SK-N-SH (cell line): ENCODE measurements around the gene RNU6-9. TPM values are rescaled to one million over a fixed set of nuclear protein-coding genes. Genes with fewer than 3 reads are reported as not detected.

Source experiments
- CTCF ChIA-PET: fragments of 300-600, 350-600 bp; formaldehyde crosslinking; extraction: SDS; loops from one replicate; lab custom pipeline; 2021; lab: Yijun Ruan, JAX
- POLR2A ChIA-PET: fragments of 350-600 bp; sonication (Branson Sonifier 250); formaldehyde crosslinking; extraction: SDS; loops from one replicate; lab custom pipeline; 2020; ENCODE audit warnings: antibody characterized with exemption, inconsistent platforms; lab: Yijun Ruan, JAX
- DNase-seq: peaks from one replicate; pipeline ENCODE4 v3.0.0; 2012
- H2AFZ ChIP-seq: fragments of 200-600 bp; sonication (generic); 2 replicates; pipeline ENCODE4 v1.8.1; 2016; ENCODE audit warnings: antibody characterized with exemption, mild to moderate bottlenecking, low read depth
- H3F3A ChIP-seq: fragments of 200-600 bp; sonication (generic); replicated peaks from 2 replicates; pipeline ENCODE3; 2016; ENCODE audit warnings: antibody characterized with exemption, mild to moderate bottlenecking; ENCODE audit not compliant: insufficient read depth
- H3K27ac ChIP-seq, 2 experiments: fragments of 200-500 bp in 1 of 2; fragments of 200-600 bp in 1 of 2; sonication (Bioruptor generic) in 1 of 2; sonication (generic), shearing (Covaris generic) in 1 of 2; 2 replicates each; pipeline versions ENCODE4 v1.5.1 to v1.6.1; 2014 to 2016; ENCODE audit warnings: low read depth in 2 of 2, inconsistent platforms in 1 of 2, low read length in 1 of 2, mild to moderate bottlenecking in 1 of 2, mixed read lengths in 1 of 2
- H3K27me3 ChIP-seq: fragments of 200-600 bp; sonication (generic), shearing (Covaris generic); 2 replicates; pipeline ENCODE4 v1.6.1; 2016; ENCODE audit warnings: mixed run types; ENCODE audit not compliant: insufficient read depth
- H3K36me3 ChIP-seq, 2 experiments: fragments of 200-500 bp in 1 of 2; fragments of 200-600 bp in 1 of 2; sonication (Bioruptor generic) in 1 of 2; sonication (generic) in 1 of 2; replicated peaks in 1 of 2; 2 replicates each; pipeline versions ENCODE3 to v1.5.1; 2014 to 2016; ENCODE audit warnings: low read length in 1 of 2, mild to moderate bottlenecking in 1 of 2; ENCODE audit not compliant: insufficient read depth in 2 of 2, control insufficient read depth in 1 of 2
- H3K4me1 ChIP-seq, 2 experiments: fragments of 200-500 bp in 1 of 2; fragments of 200-600 bp in 1 of 2; sonication (Bioruptor generic) in 1 of 2; sonication (generic), shearing (Covaris generic) in 1 of 2; 2 replicates each; pipeline versions ENCODE4 v1.5.1 to v1.6.1; 2014 to 2016; ENCODE audit warnings: low read depth in 1 of 2, low read length in 1 of 2, mixed run types in 1 of 2; ENCODE audit not compliant: insufficient read depth in 2 of 2, control insufficient read depth in 1 of 2
- H3K4me2 ChIP-seq: fragments of 200-600 bp; sonication (generic), shearing (Covaris generic); 2 replicates; pipeline ENCODE4 v1.6.1; 2017; ENCODE audit warnings: mixed run types
- H3K4me3 ChIP-seq, 2 experiments: fragments of 200-500 bp in 1 of 2; fragments of 200-600 bp in 1 of 2; sonication (Bioruptor generic) in 1 of 2; sonication (generic), shearing (Covaris generic) in 1 of 2; 2 replicates each; pipeline versions ENCODE4 v1.5.1 to v1.8.1; 2014 to 2016; ENCODE audit warnings: low read depth in 2 of 2, inconsistent platforms in 1 of 2, low read length in 1 of 2, mild to moderate bottlenecking in 1 of 2, mixed read lengths in 1 of 2, moderate library complexity in 1 of 2
- H3K79me2 ChIP-seq: fragments of 200-600 bp; sonication (generic); 2 replicates; pipeline ENCODE4 v1.8.1; 2017; ENCODE audit warnings: mild to moderate bottlenecking; ENCODE audit not compliant: insufficient read depth
- H3K9ac ChIP-seq: fragments of 200-600 bp; sonication (generic); 2 replicates; pipeline ENCODE4 v1.6.1; 2017; ENCODE audit warnings: mixed run types
- H3K9me2 ChIP-seq: fragments of 200-600 bp; sonication (generic); 2 replicates; pipeline ENCODE4 v1.6.1; 2017; ENCODE audit warnings: mixed run types
- H3K9me3 ChIP-seq: fragments of 200-600 bp; sonication (generic); 2 replicates; pipeline ENCODE4 v1.6.1; 2017; ENCODE audit warnings: mixed run types, mild to moderate bottlenecking, moderate library complexity
- H4K20me1 ChIP-seq: fragments of 200-600 bp; sonication (generic); 2 replicates; pipeline ENCODE4 v1.6.1; 2017; ENCODE audit warnings: mild to moderate bottlenecking, mixed run types; ENCODE audit not compliant: insufficient read depth
- CHD2 ChIP-seq: fragments of 150-350 bp; IDR thresholded peaks from 2 replicates; pipeline ENCODE4 v1.6.1; 2018; ENCODE audit warnings: low read length; ENCODE audit not compliant: partially characterized antibody
- CTCF ChIP-seq: fragments of 200-600 bp; sonication (generic); IDR thresholded peaks from 2 replicates; pipeline ENCODE4 v1.6.1; 2017; ENCODE audit warnings: antibody characterized with exemption, mild to moderate bottlenecking, moderate library complexity
- EZH2phosphoT487 ChIP-seq: fragments of 200-600 bp; sonication (generic); IDR thresholded peaks from 2 replicates; pipeline ENCODE4 v1.6.1; 2017; ENCODE audit warnings: low read depth, mixed run types, mild to moderate bottlenecking, antibody characterized with exemption, moderate library complexity, borderline replicate concordance
- FOXJ3 ChIP-seq: sonication (generic); formaldehyde crosslinking; IDR thresholded peaks from 2 replicates; pipeline ENCODE4 v1.5.1; 2020; ENCODE audit warnings: mild to moderate bottlenecking, missing genetic modification reagents
- GATA2 ChIP-seq: sonication (generic); formaldehyde crosslinking; IDR thresholded peaks from 2 replicates; pipeline ENCODE4 v1.5.0; 2020; ENCODE audit warnings: mild to moderate bottlenecking, missing genetic modification reagents
- MAX ChIP-seq: IDR thresholded peaks from 2 replicates; pipeline ENCODE4 v1.4.0; 2012; ENCODE audit warnings: low read depth
- NFIC ChIP-seq: IDR thresholded peaks from 2 replicates; pipeline ENCODE4 v1.4.0; 2012; ENCODE audit warnings: borderline replicate concordance
- NRF1 ChIP-seq: IDR thresholded peaks from 2 replicates; pipeline ENCODE4 v1.6.1; 2012; ENCODE audit warnings: low read depth, mild to moderate bottlenecking, low read length
- PBX3 ChIP-seq: IDR thresholded peaks from 2 replicates; pipeline ENCODE4; 2012
- RCOR1 ChIP-seq: fragments of 150-350 bp; IDR thresholded peaks from 2 replicates; pipeline ENCODE4 v1.6.1; 2017; ENCODE audit warnings: antibody characterized with exemption, low read length
- REST ChIP-seq: IDR thresholded peaks from 2 replicates; pipeline ENCODE4 v1.6.1; 2012; ENCODE audit warnings: mild to moderate bottlenecking, low read depth, low read length, moderate library complexity
- RFX5 ChIP-seq: IDR thresholded peaks from 2 replicates; pipeline ENCODE4 v1.6.1; 2012; ENCODE audit warnings: mild to moderate bottlenecking, improper control_type of control experiment, low read length
- SMC3 ChIP-seq: IDR thresholded peaks from 2 replicates; pipeline ENCODE4 v1.6.1; 2012; ENCODE audit warnings: low read depth, low read length, improper control_type of control experiment
- TEAD4 ChIP-seq: IDR thresholded peaks from 2 replicates; pipeline ENCODE4 v1.4.0; 2012; ENCODE audit warnings: mild to moderate bottlenecking, borderline replicate concordance; ENCODE audit not compliant: insufficient read depth
- USF2 ChIP-seq: fragments of 150-350 bp; IDR thresholded peaks from 2 replicates; pipeline ENCODE4 v1.6.1; 2017; ENCODE audit warnings: antibody characterized with exemption, low read length, low read depth, borderline replicate concordance
- WGBS: methylation state at CpG from one replicate; pipeline ENCODE4 v1.1.6; 2017; ENCODE audit warnings: low lambda C conversion rate; 5-methylcytosine and 5-hydroxymethylcytosine counted together
- polyA plus RNA-seq, 3 experiments: library from polyadenylated mRNA; depleted of rRNA; stranded (reverse); fragments of >200 nt; gene quantifications; 2 replicates each; pipeline ENCODE4 v1.2.3, GENCODE V29; 2012

The RNU6-9 gene
- polyA plus RNA-seq, 1 of the 3 experiments (the other 2 are of a cell fraction), result not detected

GRCh38 chr19:928471-929202 is 35.4 kb downstream of the RNU6-9 start:
- DNase-seq, result no peak
- no peaks in the 10 kb centered on the region for H3K9me3 ChIP-seq
- H3K27me3 ChIP-seq, result no peaks in the 10 kb centered on the region
- peaks cover 6% of the 10 kb centered on the region for H3F3A ChIP-seq
- ChIA-PET CTCF (interaction anchor here (0.8 to 2.1 kb wide), 3 partner anchors 9 to 63 kb away, joined by 3 to 8 read pairs (median 5); partner anchors contain the start of gene WDR18), POLR2A (no interaction called here)
- H3K9me2 ChIP-seq, result no peaks in the 10 kb centered on the region
- H2AFZ ChIP-seq, result no peak overlapping the region
- WGBS, result 93% methylated on average over 10 of the region's 18 CpGs
- no peak overlapping the region for H3K4me2 ChIP-seq
- H3K27ac ChIP-seq, result peak overlapping the region in 1 of 2 experiments; percentile 28; a peak in 1 of 4 replicates
- H3K4me3 ChIP-seq, result no peak overlapping the region
- TF ChIP-seq PBX3, result no peak
- TF ChIP-seq NRF1, result no peak
- no peak for TF ChIP-seq CHD2
- no peak for TF ChIP-seq USF2
- TF ChIP-seq FOXJ3 (CRISPR knock-in tag), result no peak
- TF ChIP-seq MAX, result no peak
- TF ChIP-seq GATA2, result no peak
- TF ChIP-seq EZH2phosphoT487, result no peak
- no peak for TF ChIP-seq RFX5
- no peak for TF ChIP-seq SMC3
- no peak for TF ChIP-seq TEAD4
- TF ChIP-seq RCOR1, result no peak
- TF ChIP-seq NFIC, result no peak
- no peak for TF ChIP-seq REST
- TF ChIP-seq CTCF, result no peak
- H3K4me1 ChIP-seq, result peaks cover 19 to 30% of the 10 kb centered on the region in 2 experiments; a peak in 2 of 4 replicates
- peaks cover 35% of the 10 kb centered on the region for H3K79me2 ChIP-seq
- no peak overlapping the region for H3K9ac ChIP-seq
- no peaks in the 10 kb centered on the region for H4K20me1 ChIP-seq
- peaks cover 0 to 9% of the 10 kb centered on the region in 2 experiments for H3K36me3 ChIP-seq
